ENCODE results near the gene PDYN. TPM values are rescaled to one million over a fixed set of nuclear protein-coding genes. Genes with fewer than 3 reads are reported as not detected.
A peak's percentile ranks its signal among the peaks of the same experiment; 100 is the strongest.

The PDYN gene
- total and polyA plus RNA-seq, 10 donors = not detected

- WGBS, 5 donors = 70 to 85% (median 79%) methylated on average over 3 of the region's 3 CpGs
Observed at GRCh38 chr20:2022163-2022562, 28.3 kb upstream of the PDYN start.

GRCh38 chr20:2010533-2010932, 16.7 kb upstream of the PDYN start:
- Histone ChIP-seq H3K36me3 (no peaks in the 10 kb centered on the region), H3K4me3 (no peak overlapping the region), H3K27me3 (replicated peaks in 1 of 7) (peaks cover 0 to 73% (median 10%) of the 10 kb centered on the region in 7 donors), H3K4me1 (peaks cover 0 to 6% (median 2%) of the 10 kb centered on the region in 6 donors), H3K27ac (no peak overlapping the region), H3K9me3 (no peaks in the 10 kb centered on the region)
- TF ChIP-seq POLR2A (IDR thresholded peaks at IDR 0.05) (no peak), CTCF (IDR thresholded peaks at IDR 0.05 in 8 of 11, conservative IDR thresholded peaks at IDR 0.05 in 3 of 11) (no peak), POLR2AphosphoS5 (IDR thresholded peaks at IDR 0.05) (no peak)
- DNase-seq = no peak
- WGBS, 5 donors = 42 to 67% (median 57%) methylated on average over 4 of the region's 4 CpGs
- intact Hi-C loops (cut with DNase I; ENCODE audit: low total_unique reads) = no loop called here

More at GRCh38 chr20:2022163-2022562, 28.3 kb upstream of the PDYN start:
- Histone ChIP-seq H3K27me3 (replicated peaks in 1 of 7) (peaks cover 0 to 33% (median 0%) of the 10 kb centered on the region in 7 donors), H3K9me3 (peaks cover 0 to 15% (median 13%) of the 10 kb centered on the region in 8 donors), H3K4me1 (no peaks in the 10 kb centered on the region), H3K4me3 (no peak overlapping the region), H3K36me3 (no peaks in the 10 kb centered on the region), H3K27ac (no peak overlapping the region)
- intact Hi-C loops (cut with DNase I; ENCODE audit: low total_unique reads) = no loop called here
- TF ChIP-seq POLR2A (IDR thresholded peaks at IDR 0.05) (no peak), CTCF (IDR thresholded peaks at IDR 0.05 in 8 of 11, conservative IDR thresholded peaks at IDR 0.05 in 3 of 11) (no peak), POLR2AphosphoS5 (IDR thresholded peaks at IDR 0.05) (no peak)
- no peak for DNase-seq

GRCh38 chr20:2006452-2007361, 12.8 kb upstream of the PDYN start:
- peaks cover 0 to 95% (median 12%) of the 10 kb centered on the region in 7 donors for H3K27me3 ChIP-seq (replicated peaks in 1 of 7)
- H3K4me3 ChIP-seq = no peak overlapping the region
- H3K4me1 ChIP-seq = peaks cover 0 to 6% (median 2%) of the 10 kb centered on the region in 6 donors
- intact Hi-C loops (cut with DNase I; ENCODE audit: low total_unique reads) = no loop called here
- no peak overlapping the region for H3K27ac ChIP-seq
- DNase-seq = no peak
- TF ChIP-seq CTCF (IDR thresholded peaks at IDR 0.05 in 8 of 11, conservative IDR thresholded peaks at IDR 0.05 in 3 of 11) = peak; percentile 30 to 85 (median 69)
- TF ChIP-seq POLR2A (IDR thresholded peaks at IDR 0.05) = no peak
- no peaks in the 10 kb centered on the region for H3K9me3 ChIP-seq
- H3K36me3 ChIP-seq = no peaks in the 10 kb centered on the region
- 26 to 29% (median 28%) methylated on average over 20 of the region's 20 CpGs for WGBS, 5 donors

GRCh38 chr20:2005831-2006426, 12.1 kb upstream of the PDYN start:
- Histone ChIP-seq H3K9me3 (no peaks in the 10 kb centered on the region), H3K4me3 (no peak overlapping the region), H3K27ac (no peak overlapping the region), H3K4me1 (peaks cover 0 to 6% (median 2%) of the 10 kb centered on the region in 6 donors), H3K36me3 (no peaks in the 10 kb centered on the region), H3K27me3 (replicated peaks in 1 of 7) (peaks cover 0 to 94% (median 12%) of the 10 kb centered on the region in 7 donors)
- intact Hi-C loops (cut with DNase I; ENCODE audit: low total_unique reads) = no loop called here
- WGBS, 5 donors = 19 to 26% (median 23%) methylated on average over 12 of the region's 12 CpGs
- peak in 1 of 11 experiments; percentile 20 for TF ChIP-seq CTCF (IDR thresholded peaks at IDR 0.05 in 8 of 11, conservative IDR thresholded peaks at IDR 0.05 in 3 of 11)
- TF ChIP-seq POLR2A (IDR thresholded peaks at IDR 0.05) = no peak
- peak in 1 of 3 donors; percentile 16 for TF ChIP-seq POLR2AphosphoS5 (IDR thresholded peaks at IDR 0.05)
- peak; percentile 88 for DNase-seq

All from spleen (tissue), 11 donors.